NCI-H82 treated with DMSO at 0.1 percent for 48 hours (cell line): Measurements from ENCODE around the gene PDZK1.
"Not testable (repeated sequence)": the region's sequence is repeated elsewhere in the genome, so short reads cannot be mapped to it uniquely, and the experiment has no call there.

Experiments used
- DNase-seq: peaks from one replicate; lab custom pipeline; 2025; ENCODE audit not compliant: unreplicated experiment; lab: John Stamatoyannopoulos, UW

Gene PDZK1

DNA sequence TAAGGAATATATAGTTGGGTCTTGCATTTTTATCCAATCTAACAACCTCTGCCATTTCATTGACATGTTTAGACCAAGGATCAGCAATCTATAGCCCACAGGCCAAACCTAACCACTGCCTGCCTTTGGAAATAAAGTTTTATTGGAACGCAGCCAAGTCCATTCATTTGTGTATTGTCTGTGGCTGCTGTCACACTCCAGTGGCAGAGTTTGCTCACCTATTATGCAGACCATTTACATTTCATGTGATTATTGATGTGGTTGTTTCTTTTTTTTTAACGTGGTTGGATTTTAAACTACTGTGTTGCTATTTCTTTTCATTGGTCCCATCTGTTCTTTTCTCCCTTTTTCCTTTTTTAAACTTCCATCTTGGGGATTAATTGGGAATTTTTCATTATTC, 44.7 kb downstream of the PDZK1 start:
- not testable (repeated sequence) for DNase-seq

- DNase-seq, result not testable (repeated sequence)
Observed at GRCh38 chr1:145656245-145656943, 50.8 kb downstream of the PDZK1 start.

- not testable (repeated sequence) for DNase-seq
Observed at GRCh38 chr1:145643990-145644389, 63.2 kb downstream of the PDZK1 start.

DNA sequence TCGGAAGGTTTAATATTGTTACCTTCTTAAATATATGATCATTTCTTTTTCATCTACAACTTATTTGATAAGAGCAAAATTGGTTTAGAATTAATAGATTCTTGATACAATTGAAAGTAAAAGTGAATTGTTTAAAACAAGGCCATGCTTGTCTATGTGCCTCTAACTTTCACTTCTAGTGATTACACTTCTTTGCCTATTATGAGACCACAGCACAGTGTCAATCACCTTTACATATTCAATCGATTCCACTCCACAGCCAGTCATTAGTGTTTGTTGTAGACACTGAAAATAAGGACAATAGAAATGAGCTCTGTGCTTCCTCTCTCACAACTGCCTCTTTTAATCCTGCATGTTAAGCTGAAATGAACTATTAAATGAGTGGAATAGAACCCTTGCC, 65.3 kb downstream of the PDZK1 start:
- DNase-seq, result not testable (repeated sequence)

DNA sequence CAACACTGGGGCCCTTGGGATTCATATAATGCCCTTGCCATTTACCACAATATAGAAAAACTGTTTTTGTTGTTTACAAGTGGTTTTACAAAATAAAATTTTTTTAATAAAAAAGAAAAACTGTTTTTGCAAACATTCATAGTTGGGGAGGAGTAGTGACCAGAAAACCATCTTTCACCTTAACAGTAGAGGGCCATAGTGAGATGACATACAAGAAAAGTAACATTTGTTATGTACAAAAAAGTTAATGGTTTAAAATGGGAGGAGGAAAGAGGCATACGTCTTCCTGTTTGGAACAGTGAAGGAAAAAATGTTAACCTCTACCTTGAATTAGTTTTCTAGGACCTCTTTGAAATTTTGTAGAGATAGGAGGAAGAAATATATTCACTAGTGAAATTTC, 70.9 kb downstream of the PDZK1 start:
- not testable (repeated sequence) for DNase-seq

- not testable (repeated sequence) for DNase-seq
Observed at GRCh38 chr1:145622177-145622576, 85.0 kb downstream of the PDZK1 start.
